ENCODE measurements around the gene ENDOD1.

The ENDOD1 gene

DNA sequence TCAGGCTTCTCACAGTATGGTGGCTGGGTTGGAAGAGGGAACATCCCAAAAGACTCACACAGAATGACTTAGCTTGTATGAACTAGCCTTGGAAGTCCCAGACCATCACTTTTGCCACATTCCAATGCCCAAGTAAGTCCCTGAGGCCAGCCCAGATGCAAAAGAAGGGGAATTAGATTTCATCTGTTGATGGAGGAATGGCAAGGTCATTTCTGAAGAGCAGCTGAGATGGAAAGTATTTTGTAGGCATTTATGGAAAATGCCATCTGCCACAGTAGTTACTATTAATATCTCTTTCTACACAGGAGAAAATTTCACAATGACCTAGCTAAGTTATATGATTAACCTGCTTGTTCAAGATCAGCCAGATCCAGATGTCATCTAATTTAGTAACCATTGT is 58.8 kb downstream of the ENDOD1 start:
- Histone ChIP-seq H3K4me1 (ENCODE audit: control insufficient read depth in 5 of 5, insufficient read depth in 5 of 5, low read length in 5 of 5) (peaks cover 4 to 33% (median 24%) of the 10 kb centered on the region in 5 donors), H3K9me3 (ENCODE audit: control insufficient read depth in 5 of 5, low read length in 5 of 5) (no peaks in the 10 kb centered on the region), H3K4me3 (ENCODE audit: low read depth in 1 of 5, low read length in 5 of 5) (no peak overlapping the region), H3K9ac (ENCODE audit: low read length in 5 of 5) (no peak overlapping the region), H3K27ac (ENCODE audit: low read depth, low read length) (no peak overlapping the region), H3K36me3 (ENCODE audit: control insufficient read depth in 5 of 5, insufficient read depth in 5 of 5, low read length in 5 of 5) (no peaks in the 10 kb centered on the region), H3K27me3 (ENCODE audit: control insufficient read depth in 5 of 5, insufficient read depth in 4 of 5, low read length in 5 of 5) (peaks cover 0 to 4% (median 3%) of the 10 kb centered on the region in 5 donors)

DNA sequence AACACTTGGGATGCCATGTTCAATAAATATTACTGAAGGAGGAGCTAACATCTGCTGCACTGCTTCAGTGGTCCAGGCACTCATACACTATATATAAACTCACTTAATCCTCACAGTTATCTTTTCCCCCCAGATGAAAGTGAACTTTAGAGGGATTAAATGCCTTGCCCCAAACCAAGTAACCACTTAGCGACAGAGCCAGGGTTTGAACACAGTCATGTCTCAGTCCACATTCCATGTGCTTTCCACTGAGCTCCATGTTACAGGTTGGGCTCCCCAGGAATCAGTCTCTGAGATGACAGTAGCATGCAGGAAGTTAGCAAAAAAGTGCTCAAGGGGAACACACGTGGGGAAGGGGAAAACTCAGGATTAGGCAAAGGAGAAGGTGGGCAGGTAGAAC is 59.3 kb downstream of the ENDOD1 start:
- Histone ChIP-seq H3K27me3 (ENCODE audit: control insufficient read depth in 5 of 5, insufficient read depth in 4 of 5, low read length in 5 of 5) (peaks cover 0 to 4% (median 3%) of the 10 kb centered on the region in 5 donors), H3K9ac (ENCODE audit: low read length in 5 of 5) (no peak overlapping the region), H3K4me1 (ENCODE audit: control insufficient read depth in 5 of 5, insufficient read depth in 5 of 5, low read length in 5 of 5) (peaks cover 4 to 38% (median 24%) of the 10 kb centered on the region in 5 donors), H3K4me3 (ENCODE audit: low read depth in 1 of 5, low read length in 5 of 5) (no peak overlapping the region), H3K9me3 (ENCODE audit: control insufficient read depth in 5 of 5, low read length in 5 of 5) (no peaks in the 10 kb centered on the region), H3K27ac (ENCODE audit: low read depth, low read length) (no peak overlapping the region), H3K36me3 (ENCODE audit: control insufficient read depth in 5 of 5, insufficient read depth in 5 of 5, low read length in 5 of 5) (no peaks in the 10 kb centered on the region)

DNA sequence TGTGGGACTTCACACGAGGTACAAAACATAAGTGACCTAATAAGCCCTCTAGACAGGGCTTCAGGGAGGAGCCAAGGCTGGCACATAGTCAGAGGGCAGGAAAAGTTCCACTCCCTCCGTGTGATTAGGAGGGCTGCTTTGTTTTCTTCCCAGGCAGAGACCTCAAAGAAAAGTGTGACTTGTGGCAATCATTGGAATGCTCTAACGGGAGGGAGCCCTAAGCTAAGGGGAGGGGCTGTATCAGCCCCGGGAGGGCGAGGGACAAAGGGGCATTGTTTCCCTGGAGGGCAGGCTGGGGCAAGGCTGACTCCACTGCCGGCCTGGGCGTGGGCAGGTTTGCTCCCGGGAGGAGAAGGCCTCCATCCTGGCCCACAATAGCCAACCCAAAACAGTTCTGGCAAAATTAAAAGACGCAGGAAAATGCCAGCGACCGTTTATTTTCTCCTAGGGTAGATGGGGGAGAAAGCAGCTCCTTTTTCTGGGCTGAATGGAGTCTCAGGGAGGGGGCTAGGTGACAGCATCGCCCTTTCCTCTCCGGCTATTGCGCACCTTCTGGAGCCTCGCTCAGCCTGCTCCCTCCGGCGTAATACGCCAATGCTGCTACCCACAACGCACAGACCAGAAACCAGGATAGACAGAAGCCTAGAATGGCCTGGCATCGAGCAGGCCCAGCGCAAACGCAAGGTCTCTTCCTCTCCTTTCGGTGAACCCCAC is 60.2 kb downstream of the ENDOD1 start:
- H3K9me3 ChIP-seq (ENCODE audit: control insufficient read depth in 5 of 5, low read length in 5 of 5), result no peaks in the 10 kb centered on the region
- peaks cover 4 to 38% (median 24%) of the 10 kb centered on the region in 5 donors for H3K4me1 ChIP-seq (ENCODE audit: control insufficient read depth in 5 of 5, insufficient read depth in 5 of 5, low read length in 5 of 5)
- peak overlapping the region; percentile 51 to 91 (median 91) for H3K4me3 ChIP-seq (ENCODE audit: low read depth in 1 of 5, low read length in 5 of 5)
- no peaks in the 10 kb centered on the region for H3K36me3 ChIP-seq (ENCODE audit: control insufficient read depth in 5 of 5, insufficient read depth in 5 of 5, low read length in 5 of 5)
- H3K27me3 ChIP-seq (ENCODE audit: control insufficient read depth in 5 of 5, insufficient read depth in 4 of 5, low read length in 5 of 5), result peaks cover 0 to 3% (median 0%) of the 10 kb centered on the region in 5 donors
- peak overlapping the region; percentile 55 for H3K27ac ChIP-seq (ENCODE audit: low read depth, low read length)
- peak overlapping the region in 4 of 5 donors; percentile 17 to 87 (median 49) for H3K9ac ChIP-seq (ENCODE audit: low read length in 5 of 5)

DNA sequence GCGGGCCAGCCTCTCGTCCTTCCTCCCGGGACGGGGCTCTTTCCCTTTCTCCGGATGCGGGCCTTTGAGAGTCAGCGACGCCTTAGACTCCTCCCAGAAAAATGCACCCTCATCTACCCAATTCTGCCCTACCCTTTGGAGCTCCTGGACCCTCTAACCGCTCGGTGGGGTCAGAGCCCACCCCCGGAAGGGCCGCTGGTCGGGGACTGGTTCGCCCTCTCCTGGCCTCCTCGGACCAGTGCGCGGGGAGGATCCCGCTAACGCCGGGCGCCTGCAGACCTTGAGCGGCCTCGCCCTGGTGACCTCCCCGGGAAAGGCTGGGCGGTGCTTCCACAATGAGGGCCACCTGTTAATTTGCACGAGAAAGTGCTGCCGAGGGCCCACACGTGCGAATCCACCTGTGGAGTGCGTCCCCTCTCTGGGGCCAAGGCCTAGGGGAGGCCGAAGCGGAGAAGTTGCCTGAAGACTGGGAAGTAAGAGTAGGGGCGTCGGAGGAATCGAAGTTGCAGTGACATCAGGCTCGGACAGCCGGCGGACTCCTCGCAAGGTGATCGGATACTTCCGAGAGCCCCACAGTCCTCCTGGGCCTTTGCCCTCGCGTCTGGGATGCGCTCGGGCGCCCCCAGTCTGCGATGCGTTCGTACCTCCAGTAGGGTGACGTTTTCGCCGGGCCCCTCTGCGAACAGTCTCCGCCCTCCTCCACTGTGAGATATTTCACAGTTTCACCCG is 61.5 kb downstream of the ENDOD1 start:
- H3K4me3 ChIP-seq (ENCODE audit: low read depth in 1 of 5, low read length in 5 of 5), result peak overlapping the region; percentile 81 to 91 (median 91)
- H3K9me3 ChIP-seq (ENCODE audit: control insufficient read depth in 5 of 5, low read length in 5 of 5), result no peaks in the 10 kb centered on the region
- H3K9ac ChIP-seq (ENCODE audit: low read length in 5 of 5), result peak overlapping the region; percentile 56 to 87 (median 71)
- H3K27me3 ChIP-seq (ENCODE audit: control insufficient read depth in 5 of 5, insufficient read depth in 4 of 5, low read length in 5 of 5), result no peaks in the 10 kb centered on the region
- H3K27ac ChIP-seq (ENCODE audit: low read depth, low read length), result peak overlapping the region; percentile 82
- H3K4me1 ChIP-seq (ENCODE audit: control insufficient read depth in 5 of 5, insufficient read depth in 5 of 5, low read length in 5 of 5), result peaks cover 4 to 38% (median 24%) of the 10 kb centered on the region in 5 donors
- H3K36me3 ChIP-seq (ENCODE audit: control insufficient read depth in 5 of 5, insufficient read depth in 5 of 5, low read length in 5 of 5), result no peaks in the 10 kb centered on the region

DNA sequence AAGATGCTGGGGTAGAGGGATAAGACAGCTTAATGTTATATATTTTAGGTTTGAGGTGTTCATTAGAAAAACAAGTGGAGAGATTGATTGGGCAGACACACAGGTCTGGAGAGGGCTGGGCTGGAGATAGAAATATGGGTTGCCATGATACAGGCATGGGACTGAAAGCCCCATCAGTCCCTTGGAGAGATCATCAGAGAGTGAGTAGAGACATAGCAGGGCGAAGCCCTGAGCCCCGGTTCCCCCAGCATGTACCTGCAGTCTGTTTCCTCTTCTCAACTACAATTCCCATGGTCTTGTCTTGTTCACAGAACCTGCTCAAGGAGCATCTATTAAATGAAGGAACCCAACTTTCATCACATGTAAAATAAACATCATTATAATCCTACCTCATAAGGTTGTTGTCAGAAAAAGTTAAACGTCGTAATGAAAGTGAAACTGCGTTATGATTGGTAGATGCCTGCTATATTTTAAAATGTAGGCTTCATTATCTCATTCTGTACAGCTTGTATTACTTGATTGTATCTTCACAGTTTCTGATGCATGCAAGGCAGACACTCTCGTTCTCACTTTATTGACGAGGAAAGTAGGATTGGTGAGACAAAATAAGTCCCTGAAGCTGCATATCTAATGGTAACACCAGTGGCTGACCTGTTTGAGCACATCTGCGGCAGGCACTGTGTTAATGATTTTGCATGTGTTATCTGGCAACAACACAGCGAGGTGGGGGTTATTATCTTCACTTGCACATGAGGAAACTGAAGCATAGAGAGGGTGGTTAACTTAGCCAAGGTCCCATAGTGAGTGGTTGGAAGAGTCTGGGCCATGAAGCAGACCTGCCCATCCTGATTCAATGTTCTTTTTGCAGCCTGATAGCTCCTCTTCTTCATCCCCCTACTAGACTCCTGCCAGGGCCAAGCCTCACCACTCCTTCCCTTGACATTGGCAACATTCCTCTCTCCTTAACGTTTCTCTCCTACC is 63.5 kb downstream of the ENDOD1 start:
- no peaks in the 10 kb centered on the region for H3K36me3 ChIP-seq (ENCODE audit: control insufficient read depth in 5 of 5, insufficient read depth in 5 of 5, low read length in 5 of 5)
- H3K27ac ChIP-seq (ENCODE audit: low read depth, low read length), result no peak overlapping the region
- no peaks in the 10 kb centered on the region for H3K27me3 ChIP-seq (ENCODE audit: control insufficient read depth in 5 of 5, insufficient read depth in 4 of 5, low read length in 5 of 5)
- H3K4me3 ChIP-seq (ENCODE audit: low read depth in 1 of 5, low read length in 5 of 5), result peak overlapping the region in 3 of 5 donors; percentile 18 to 30 (median 22)
- peaks cover 4 to 42% (median 34%) of the 10 kb centered on the region in 5 donors for H3K4me1 ChIP-seq (ENCODE audit: control insufficient read depth in 5 of 5, insufficient read depth in 5 of 5, low read length in 5 of 5)
- peak overlapping the region in 2 of 5 donors; percentile 11 to 25 for H3K9ac ChIP-seq (ENCODE audit: low read length in 5 of 5)
- H3K9me3 ChIP-seq (ENCODE audit: control insufficient read depth in 5 of 5, low read length in 5 of 5), result no peaks in the 10 kb centered on the region

DNA sequence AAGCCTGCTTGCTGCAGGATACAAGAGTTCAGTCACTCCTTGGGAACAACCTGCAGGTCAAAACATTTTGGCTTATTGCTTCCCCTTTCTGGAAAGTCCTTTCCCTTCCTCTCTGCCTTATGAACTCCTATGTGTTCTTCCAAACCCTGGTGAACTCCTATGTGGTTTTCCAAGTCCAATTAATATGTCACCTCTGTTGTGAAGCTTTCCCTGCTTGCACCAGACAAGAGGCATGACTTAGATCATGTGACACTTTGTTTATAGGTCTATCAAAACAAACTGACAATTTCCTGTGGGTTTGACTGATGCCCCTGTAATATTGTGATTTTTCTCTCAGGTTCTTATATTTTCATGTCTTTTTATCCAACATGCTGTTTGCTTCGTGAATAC is 64.2 kb downstream of the ENDOD1 start:
- Histone ChIP-seq H3K27ac (ENCODE audit: low read depth, low read length) (no peak overlapping the region), H3K36me3 (ENCODE audit: control insufficient read depth in 5 of 5, insufficient read depth in 5 of 5, low read length in 5 of 5) (no peaks in the 10 kb centered on the region), H3K27me3 (ENCODE audit: control insufficient read depth in 5 of 5, insufficient read depth in 4 of 5, low read length in 5 of 5) (no peaks in the 10 kb centered on the region), H3K4me3 (ENCODE audit: low read depth in 1 of 5, low read length in 5 of 5) (no peak overlapping the region), H3K9ac (ENCODE audit: low read length in 5 of 5) (peak overlapping the region in 1 of 5 donors; percentile 11), H3K9me3 (ENCODE audit: control insufficient read depth in 5 of 5, low read length in 5 of 5) (no peaks in the 10 kb centered on the region), H3K4me1 (ENCODE audit: control insufficient read depth in 5 of 5, insufficient read depth in 5 of 5, low read length in 5 of 5) (peaks cover 4 to 42% (median 34%) of the 10 kb centered on the region in 5 donors)

DNA sequence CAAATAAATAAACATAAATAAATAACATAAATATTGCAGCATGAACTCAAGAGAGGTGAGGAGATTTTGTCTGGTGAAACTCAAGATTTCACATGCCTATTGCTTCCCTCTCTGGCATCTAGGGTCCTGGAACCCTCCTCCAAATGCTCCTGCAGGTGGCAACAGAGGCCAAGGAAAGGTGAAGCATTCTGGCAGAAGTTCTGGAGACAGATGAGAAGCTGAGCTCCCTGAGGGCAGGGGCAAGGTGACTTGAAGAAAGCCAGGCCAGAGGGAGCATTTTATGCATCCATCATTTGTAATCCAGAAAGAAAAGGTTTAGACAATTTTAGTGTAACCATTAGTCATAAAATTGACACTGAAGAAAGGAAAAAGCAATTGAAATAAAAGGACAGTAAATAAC is 64.9 kb downstream of the ENDOD1 start:
- no peaks in the 10 kb centered on the region for H3K36me3 ChIP-seq (ENCODE audit: control insufficient read depth in 5 of 5, insufficient read depth in 5 of 5, low read length in 5 of 5)
- H3K27ac ChIP-seq (ENCODE audit: low read depth, low read length), result no peak overlapping the region
- no peak overlapping the region for H3K9ac ChIP-seq (ENCODE audit: low read length in 5 of 5)
- peaks cover 3 to 37% (median 34%) of the 10 kb centered on the region in 5 donors for H3K4me1 ChIP-seq (ENCODE audit: control insufficient read depth in 5 of 5, insufficient read depth in 5 of 5, low read length in 5 of 5)
- no peaks in the 10 kb centered on the region for H3K27me3 ChIP-seq (ENCODE audit: control insufficient read depth in 5 of 5, insufficient read depth in 4 of 5, low read length in 5 of 5)
- no peaks in the 10 kb centered on the region for H3K9me3 ChIP-seq (ENCODE audit: control insufficient read depth in 5 of 5, low read length in 5 of 5)
- no peak overlapping the region for H3K4me3 ChIP-seq (ENCODE audit: low read depth in 1 of 5, low read length in 5 of 5)

DNA sequence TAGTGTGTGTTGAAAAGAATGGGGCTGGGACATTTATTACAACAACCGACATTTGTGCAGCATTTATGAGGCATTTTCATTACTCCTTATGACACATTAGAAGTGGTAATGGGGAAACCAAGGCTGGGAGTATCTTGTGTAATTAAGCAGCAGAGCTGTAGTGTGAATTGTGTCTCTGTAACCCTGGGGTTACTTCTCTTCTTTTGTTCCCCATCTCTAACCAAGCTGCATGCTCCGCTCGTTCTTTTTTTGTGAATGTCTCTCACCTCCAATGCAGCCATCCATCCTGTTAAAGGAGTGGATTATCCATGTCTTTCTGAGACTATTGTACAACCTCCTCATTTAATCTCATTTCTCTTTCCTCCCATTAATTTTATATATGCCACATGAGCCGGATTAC is 65.7 kb downstream of the ENDOD1 start:
- Histone ChIP-seq H3K4me1 (ENCODE audit: control insufficient read depth in 5 of 5, insufficient read depth in 5 of 5, low read length in 5 of 5) (peaks cover 2 to 28% (median 26%) of the 10 kb centered on the region in 5 donors), H3K27me3 (ENCODE audit: control insufficient read depth in 5 of 5, insufficient read depth in 4 of 5, low read length in 5 of 5) (no peaks in the 10 kb centered on the region), H3K9ac (ENCODE audit: low read length in 5 of 5) (no peak overlapping the region), H3K27ac (ENCODE audit: low read depth, low read length) (no peak overlapping the region), H3K36me3 (ENCODE audit: control insufficient read depth in 5 of 5, insufficient read depth in 5 of 5, low read length in 5 of 5) (no peaks in the 10 kb centered on the region), H3K9me3 (ENCODE audit: control insufficient read depth in 5 of 5, low read length in 5 of 5) (no peaks in the 10 kb centered on the region), H3K4me3 (ENCODE audit: low read depth in 1 of 5, low read length in 5 of 5) (no peak overlapping the region)

DNA sequence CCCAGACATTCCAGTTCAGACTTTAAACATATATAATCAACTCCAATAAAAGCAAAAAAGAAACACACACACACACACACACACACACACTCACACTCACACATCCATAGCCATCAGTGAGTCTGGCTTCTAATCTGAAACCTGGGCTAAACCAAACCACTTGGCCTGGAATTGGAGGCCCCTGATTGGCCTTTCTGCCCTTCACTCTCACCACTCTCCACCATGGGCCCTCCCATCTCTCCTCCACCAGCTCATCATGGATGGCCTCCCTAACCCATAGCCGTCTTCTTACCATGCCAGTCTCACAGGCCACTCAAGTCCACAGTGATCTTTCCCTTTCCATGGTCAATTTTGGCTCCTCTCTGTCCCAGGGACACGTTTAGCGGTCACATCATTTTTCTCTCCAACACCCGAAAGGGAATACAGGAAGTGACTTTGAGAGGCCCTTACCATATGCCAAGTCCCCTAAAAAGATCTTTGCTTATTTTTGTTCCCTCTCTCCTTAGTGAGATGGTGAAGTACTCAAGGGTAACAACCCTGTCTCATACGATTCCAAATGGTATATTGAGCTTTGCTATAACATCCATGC is 66.6 kb downstream of the ENDOD1 start:
- Histone ChIP-seq H3K36me3 (ENCODE audit: control insufficient read depth in 5 of 5, insufficient read depth in 5 of 5, low read length in 5 of 5) (no peaks in the 10 kb centered on the region), H3K27ac (ENCODE audit: low read depth, low read length) (no peak overlapping the region), H3K27me3 (ENCODE audit: control insufficient read depth in 5 of 5, insufficient read depth in 4 of 5, low read length in 5 of 5) (no peaks in the 10 kb centered on the region), H3K4me1 (ENCODE audit: control insufficient read depth in 5 of 5, insufficient read depth in 5 of 5, low read length in 5 of 5) (peaks cover 2 to 22% (median 18%) of the 10 kb centered on the region in 5 donors), H3K4me3 (ENCODE audit: low read depth in 1 of 5, low read length in 5 of 5) (no peak overlapping the region), H3K9me3 (ENCODE audit: control insufficient read depth in 5 of 5, low read length in 5 of 5) (no peaks in the 10 kb centered on the region), H3K9ac (ENCODE audit: low read length in 5 of 5) (no peak overlapping the region)

Measured in subcutaneous abdominal adipose tissue (tissue), 5 donors.